T-helper 17 cell (primary cell): ENCODE measurements around the gene MIS18A. TPM values are rescaled to one million over a fixed set of nuclear protein-coding genes. Genes with fewer than 3 reads are reported as not detected.

Source experiments
- ATAC-seq: fragments of 150-1000 bp; cut with Tn5 transposase; 2 replicates; pipeline ENCODE4 v1.10.0; 2021; ENCODE audit warnings: mild to moderate bottlenecking, moderate library complexity
- DNase-seq, 3 donors: peaks; one replicate each; pipeline versions ENCODE4 v3.0.0 to v3.0.0-alpha.2; 2020 to 2021
- H3K9me3 ChIP-seq: one replicate; pipeline ENCODE4 v1.7.0; 2013; ENCODE audit warnings: low read length, mild to moderate bottlenecking; ENCODE audit not compliant: control insufficient read depth, poor library complexity, severe bottlenecking
- H3K27ac Mint-ChIP-seq: one replicate; pipeline ENCODE4 v1.8.0; 2022; ENCODE audit warnings: mild to moderate bottlenecking, moderate library complexity, mixed read lengths
- H3K27me3 Mint-ChIP-seq: one replicate; pipeline ENCODE4 v1.8.0; 2022; ENCODE audit warnings: mixed read lengths
- H3K36me3 Mint-ChIP-seq: one replicate; pipeline ENCODE4 v1.8.0; 2022; ENCODE audit warnings: low read depth, mixed read lengths
- H3K4me1 Mint-ChIP-seq: one replicate; pipeline ENCODE4 v1.8.0; 2022; ENCODE audit warnings: mild to moderate bottlenecking, mixed read lengths
- H3K4me3 Mint-ChIP-seq: one replicate; pipeline ENCODE4 v1.8.0; 2022; ENCODE audit warnings: mild to moderate bottlenecking, moderate library complexity, mixed read lengths
- total RNA-seq, 4 donors: library from RNA in 2 of 4; stranded (reverse) in 2 of 4; gene quantifications; one replicate each; pipeline ENCODE4 v1.2.3 and lab custom pipeline; 2022 to 2026

MIS18A gene
- total RNA-seq, 2 donors from 2014 or later: 2.8 TPM

GRCh38 chr21:32238063-32238462, 40.8 kb downstream of the MIS18A start:
- no peak for ATAC-seq
- Mint-ChIP-seq H3K4me3 (no peak overlapping the region), H3K4me1 (peaks cover 5% of the 10 kb centered on the region), H3K27ac (no peak overlapping the region), H3K27me3 (peaks cover 24% of the 10 kb centered on the region), H3K36me3 (no peaks in the 10 kb centered on the region)
- H3K9me3 ChIP-seq: no peaks in the 10 kb centered on the region
- DNase-seq: no peak

GRCh38 chr21:32237021-32237420, 41.8 kb downstream of the MIS18A start:
- no peak overlapping the region for H3K4me3 Mint-ChIP-seq
- no peaks in the 10 kb centered on the region for H3K9me3 ChIP-seq
- ATAC-seq (no peak), DNase-seq (no peak)
- peaks cover 5% of the 10 kb centered on the region for H3K4me1 Mint-ChIP-seq
- no peak overlapping the region for H3K27ac Mint-ChIP-seq
- H3K27me3 Mint-ChIP-seq: peaks cover 26% of the 10 kb centered on the region
- no peaks in the 10 kb centered on the region for H3K36me3 Mint-ChIP-seq

GRCh38 chr21:32233722-32234301, 45.0 kb downstream of the MIS18A start:
- no peak overlapping the region for H3K27ac Mint-ChIP-seq
- H3K36me3 Mint-ChIP-seq: no peaks in the 10 kb centered on the region
- H3K9me3 ChIP-seq: no peaks in the 10 kb centered on the region
- H3K4me1 Mint-ChIP-seq: no peaks in the 10 kb centered on the region
- H3K27me3 Mint-ChIP-seq: peaks cover 9% of the 10 kb centered on the region
- DNase-seq (no peak), ATAC-seq (no peak)
- no peak overlapping the region for H3K4me3 Mint-ChIP-seq

- Mint-ChIP-seq H3K4me1 (no peaks in the 10 kb centered on the region), H3K27ac (no peak overlapping the region), H3K27me3 (peaks cover 9% of the 10 kb centered on the region), H3K4me3 (no peak overlapping the region), H3K36me3 (no peaks in the 10 kb centered on the region)
- ATAC-seq (no peak), DNase-seq (no peak)
- H3K9me3 ChIP-seq: no peaks in the 10 kb centered on the region
Measured at GRCh38 chr21:32233055-32233546, 45.7 kb downstream of the MIS18A start.

- Mint-ChIP-seq H3K27me3 (no peaks in the 10 kb centered on the region), H3K36me3 (no peaks in the 10 kb centered on the region), H3K27ac (no peak overlapping the region), H3K4me1 (no peaks in the 10 kb centered on the region), H3K4me3 (no peak overlapping the region)
- ATAC-seq (no peak), DNase-seq (no peak)
- no peaks in the 10 kb centered on the region for H3K9me3 ChIP-seq
Measured at GRCh38 chr21:32226444-32226843, 52.4 kb downstream of the MIS18A start.

Other genes starting within 250 kb of the MIS18A start
- gene MRAP, start 19.8 kb upstream of the MIS18A start, total RNA-seq: not detected
- gene URB1, start 114.0 kb upstream of the MIS18A start, total RNA-seq: 10 to 100 TPM; 11.2 to 11.8 TPM
- 10 to 100 TPM; 17.9 to 21.9 TPM for gene EVA1C, start 133.7 kb upstream of the MIS18A start, total RNA-seq